Panc1 (cell line): ENCODE data around the gene SAP30. TPM values are rescaled to one million over a fixed set of nuclear protein-coding genes. Genes with fewer than 3 reads are reported as not detected.

Source experiments
- ATAC-seq: fragments of 200-7000 bp; cut with Tn5 transposase; 2 replicates; pipeline ENCODE4 v1.9.1; 2020; ENCODE audit warnings: mild to moderate bottlenecking, moderate library complexity
- BruUV-seq: library from RNA; stranded (reverse); fragments of 400-500 nt; replicated peaks from 2 replicates; lab custom pipeline; 2021; lab: Mats Ljungman, UMichigan
- CTCF ChIA-PET: fragments of 300-600 bp; sonication (Branson Sonifier 250); formaldehyde crosslinking; loops from one replicate; lab custom pipeline; 2022; ENCODE audit warnings: antibody characterized with exemption; lab: Charles Lee
- POLR2A ChIA-PET: fragments of 300-600 bp; sonication (Branson Sonifier 250); formaldehyde crosslinking; loops from one replicate; lab custom pipeline; 2022; ENCODE audit warnings: antibody characterized with exemption; lab: Charles Lee
- DNase-seq: peaks from one replicate; pipeline ENCODE4 v3.0.0-alpha.2; 2010; ENCODE audit warnings: low read depth, low spot score
- H3K27ac ChIP-seq: 2 replicates; pipeline ENCODE4 v1.5.1; 2011; ENCODE audit warnings: mild to moderate bottlenecking, low read length, inconsistent platforms
- H3K27me3 ChIP-seq: fragments of 200-500 bp; sonication (Bioruptor generic); 2 replicates; pipeline ENCODE4 v1.6.0; 2014; ENCODE audit warnings: low read length, inconsistent platforms; ENCODE audit not compliant: control insufficient read depth, insufficient read depth
- H3K36me3 ChIP-seq: fragments of 200-500 bp; sonication (Bioruptor generic); 2 replicates; pipeline ENCODE4 v1.5.1; 2014; ENCODE audit warnings: inconsistent platforms, mild to moderate bottlenecking, low read length, moderate library complexity; ENCODE audit not compliant: control insufficient read depth, insufficient read depth
- H3K4me1 ChIP-seq: 2 replicates; pipeline ENCODE4 v1.5.1; 2011; ENCODE audit warnings: inconsistent platforms, mild to moderate bottlenecking, low read length, moderate library complexity; ENCODE audit not compliant: control insufficient read depth, insufficient read depth
- H3K4me3 ChIP-seq, 2 experiments: 2 replicates each; pipeline ENCODE4 v1.5.1; 2011 to 2012; ENCODE audit warnings: low read depth in 2 of 2, low read length in 2 of 2, mild to moderate bottlenecking in 2 of 2, inconsistent platforms in 1 of 2, moderate library complexity in 1 of 2
- H3K9me3 ChIP-seq: fragments of 200-500 bp; sonication (Bioruptor generic); 2 replicates; pipeline ENCODE4 v1.5.1; 2014; ENCODE audit warnings: low read depth, mild to moderate bottlenecking, inconsistent platforms, low read length, moderate library complexity; ENCODE audit not compliant: control insufficient read depth, insufficient read depth
- CTCF ChIP-seq: fragments of 450-650 bp; IDR thresholded peaks from 2 replicates; pipeline ENCODE4 v1.5.1; 2017; ENCODE audit warnings: mild to moderate bottlenecking
- POLR2AphosphoS5 ChIP-seq: IDR thresholded peaks from 2 replicates; pipeline ENCODE4 v1.6.1; 2012; ENCODE audit warnings: mild to moderate bottlenecking, low read depth, low read length, moderate library complexity
- SIN3A ChIP-seq: IDR thresholded peaks from 2 replicates; pipeline ENCODE4 v1.6.1; 2012; ENCODE audit warnings: low read depth, mild to moderate bottlenecking, low read length, moderate library complexity, borderline replicate concordance; ENCODE audit not compliant: insufficient read depth
- TCF7L2 ChIP-seq: IDR thresholded peaks from 2 replicates; pipeline ENCODE4 v1.6.1; 2011; ENCODE audit warnings: mild to moderate bottlenecking, low read depth, low read length, inconsistent platforms
- in situ Hi-C: cut with HindIII; loops from 2 replicates; pipeline ENCODE4 v1.10.0; 2016; ENCODE audit warnings: low sequenced_read_pairs, low pct_unique_long_range_greater_than_20kb
- intact Hi-C: fragments of 100-400 bp; cut with micrococcal nuclease; formaldehyde crosslinking; loops from one replicate; pipeline ENCODE4 v1.10.0; 2022; ENCODE audit not compliant: unreplicated experiment
- total RNA-seq: library from RNA; stranded (reverse); gene quantifications from one replicate; pipeline ENCODE4 v1.2.1, GENCODE V29; 2021; ENCODE audit not compliant: unreplicated experiment
- TF ChIP-seq, protein P1 (sequence below), 2 experiments: IDR thresholded peaks; 2 replicates each; pipeline ENCODE4 v1.6.1; 2011 to 2012; ENCODE audit warnings: low read depth in 2 of 2, control low read depth in 1 of 2, low read length in 1 of 2, mild to moderate bottlenecking in 1 of 2, moderate library complexity in 1 of 2; ENCODE audit not compliant: insufficient read depth in 1 of 2

Gene SAP30
- total RNA-seq, 1 experiment from 2014 or later, result 23.4 TPM

GRCh38 chr4:173386751-173387150 lies 16.0 kb downstream of the SAP30 start:
- H3K27ac ChIP-seq, result no peak overlapping the region
- ChIA-PET CTCF (interaction anchor here (0.6 to 0.7 kb wide), 2 partner anchors 23 to 394 kb away, joined by 3 to 10 read pairs; no protein-coding TSS in a partner anchor), POLR2A (interaction anchor here (0.7 kb wide), 1 partner anchor 277 kb away, joined by 13 read pairs; no protein-coding TSS in a partner anchor)
- BruUV-seq, result no TSS peak
- DNase-seq, result no peak
- ATAC-seq, result no peak
- no peak overlapping the region for H3K4me3 ChIP-seq
- no peaks in the 10 kb centered on the region for H3K36me3 ChIP-seq
- no peak for TF ChIP-seq POLR2AphosphoS5
- no peak for TF ChIP-seq CTCF
- TF ChIP-seq TCF7L2, result no peak
- TF ChIP-seq, protein P1, sequence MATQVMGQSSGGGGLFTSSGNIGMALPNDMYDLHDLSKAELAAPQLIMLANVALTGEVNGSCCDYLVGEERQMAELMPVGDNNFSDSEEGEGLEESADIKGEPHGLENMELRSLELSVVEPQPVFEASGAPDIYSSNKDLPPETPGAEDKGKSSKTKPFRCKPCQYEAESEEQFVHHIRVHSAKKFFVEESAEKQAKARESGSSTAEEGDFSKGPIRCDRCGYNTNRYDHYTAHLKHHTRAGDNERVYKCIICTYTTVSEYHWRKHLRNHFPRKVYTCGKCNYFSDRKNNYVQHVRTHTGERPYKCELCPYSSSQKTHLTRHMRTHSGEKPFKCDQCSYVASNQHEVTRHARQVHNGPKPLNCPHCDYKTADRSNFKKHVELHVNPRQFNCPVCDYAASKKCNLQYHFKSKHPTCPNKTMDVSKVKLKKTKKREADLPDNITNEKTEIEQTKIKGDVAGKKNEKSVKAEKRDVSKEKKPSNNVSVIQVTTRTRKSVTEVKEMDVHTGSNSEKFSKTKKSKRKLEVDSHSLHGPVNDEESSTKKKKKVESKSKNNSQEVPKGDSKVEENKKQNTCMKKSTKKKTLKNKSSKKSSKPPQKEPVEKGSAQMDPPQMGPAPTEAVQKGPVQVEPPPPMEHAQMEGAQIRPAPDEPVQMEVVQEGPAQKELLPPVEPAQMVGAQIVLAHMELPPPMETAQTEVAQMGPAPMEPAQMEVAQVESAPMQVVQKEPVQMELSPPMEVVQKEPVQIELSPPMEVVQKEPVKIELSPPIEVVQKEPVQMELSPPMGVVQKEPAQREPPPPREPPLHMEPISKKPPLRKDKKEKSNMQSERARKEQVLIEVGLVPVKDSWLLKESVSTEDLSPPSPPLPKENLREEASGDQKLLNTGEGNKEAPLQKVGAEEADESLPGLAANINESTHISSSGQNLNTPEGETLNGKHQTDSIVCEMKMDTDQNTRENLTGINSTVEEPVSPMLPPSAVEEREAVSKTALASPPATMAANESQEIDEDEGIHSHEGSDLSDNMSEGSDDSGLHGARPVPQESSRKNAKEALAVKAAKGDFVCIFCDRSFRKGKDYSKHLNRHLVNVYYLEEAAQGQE (IDR thresholded peaks at IDR 0.05; ENCODE audit: insufficient read depth in 1 of 2, low read depth in 2 of 2, low read length in 1 of 2), result no peak
- TF ChIP-seq SIN3A, result no peak
- H3K27me3 ChIP-seq, result no peaks in the 10 kb centered on the region
- in situ Hi-C loops, result no loop called here
- no peaks in the 10 kb centered on the region for H3K9me3 ChIP-seq
- H3K4me1 ChIP-seq, result no peaks in the 10 kb centered on the region
- intact Hi-C loops, result no loop called here

GRCh38 chr4:173391701-173392100 lies 20.9 kb downstream of the SAP30 start:
- Histone ChIP-seq H3K36me3 (no peaks in the 10 kb centered on the region), H3K9me3 (no peaks in the 10 kb centered on the region), H3K4me1 (no peaks in the 10 kb centered on the region), H3K4me3 (no peak overlapping the region), H3K27ac (no peak overlapping the region), H3K27me3 (no peaks in the 10 kb centered on the region)
- no peak for TF ChIP-seq SIN3A
- no peak for TF ChIP-seq CTCF
- TF ChIP-seq TCF7L2, result no peak
- TF ChIP-seq, protein P1 (IDR thresholded peaks at IDR 0.05; ENCODE audit: insufficient read depth in 1 of 2, low read depth in 2 of 2, low read length in 1 of 2), result no peak
- no peak for TF ChIP-seq POLR2AphosphoS5
- POLR2A ChIA-PET, result no interaction called here
- CTCF ChIA-PET, result no interaction called here
- no peak for DNase-seq
- intact Hi-C loops (no loop called here), in situ Hi-C loops (no loop called here)
- ATAC-seq, result no peak
- BruUV-seq, result no TSS peak
